SK-N-SH (cell line): ENCODE measurements around the gene UGGT2. TPM values are rescaled to one million over a fixed set of nuclear protein-coding genes. Genes with fewer than 3 reads are reported as not detected.

Experiments used
- CTCF ChIA-PET: fragments of 300-600, 350-600 bp; formaldehyde crosslinking; extraction: SDS; loops from one replicate; lab custom pipeline; 2021; lab: Yijun Ruan, JAX
- POLR2A ChIA-PET: fragments of 350-600 bp; sonication (Branson Sonifier 250); formaldehyde crosslinking; extraction: SDS; loops from one replicate; lab custom pipeline; 2020; ENCODE audit warnings: antibody characterized with exemption, inconsistent platforms; lab: Yijun Ruan, JAX
- DNase-seq: peaks from one replicate; pipeline ENCODE4 v3.0.0; 2012
- H2AFZ ChIP-seq: fragments of 200-600 bp; sonication (generic); 2 replicates; pipeline ENCODE4 v1.8.1; 2016; ENCODE audit warnings: antibody characterized with exemption, mild to moderate bottlenecking, low read depth
- H3F3A ChIP-seq: fragments of 200-600 bp; sonication (generic); replicated peaks from 2 replicates; pipeline ENCODE3; 2016; ENCODE audit warnings: antibody characterized with exemption, mild to moderate bottlenecking; ENCODE audit not compliant: insufficient read depth
- H3K27ac ChIP-seq, 2 experiments: fragments of 200-500 bp in 1 of 2; fragments of 200-600 bp in 1 of 2; sonication (Bioruptor generic) in 1 of 2; sonication (generic), shearing (Covaris generic) in 1 of 2; 2 replicates each; pipeline versions ENCODE4 v1.5.1 to v1.6.1; 2014 to 2016; ENCODE audit warnings: low read depth in 2 of 2, inconsistent platforms in 1 of 2, low read length in 1 of 2, mild to moderate bottlenecking in 1 of 2, mixed read lengths in 1 of 2
- H3K27me3 ChIP-seq: fragments of 200-600 bp; sonication (generic), shearing (Covaris generic); 2 replicates; pipeline ENCODE4 v1.6.1; 2016; ENCODE audit warnings: mixed run types; ENCODE audit not compliant: insufficient read depth
- H3K36me3 ChIP-seq, 2 experiments: fragments of 200-500 bp in 1 of 2; fragments of 200-600 bp in 1 of 2; sonication (Bioruptor generic) in 1 of 2; sonication (generic) in 1 of 2; replicated peaks in 1 of 2; 2 replicates each; pipeline versions ENCODE3 to v1.5.1; 2014 to 2016; ENCODE audit warnings: low read length in 1 of 2, mild to moderate bottlenecking in 1 of 2; ENCODE audit not compliant: insufficient read depth in 2 of 2, control insufficient read depth in 1 of 2
- H3K4me1 ChIP-seq, 2 experiments: fragments of 200-500 bp in 1 of 2; fragments of 200-600 bp in 1 of 2; sonication (Bioruptor generic) in 1 of 2; sonication (generic), shearing (Covaris generic) in 1 of 2; 2 replicates each; pipeline versions ENCODE4 v1.5.1 to v1.6.1; 2014 to 2016; ENCODE audit warnings: low read depth in 1 of 2, low read length in 1 of 2, mixed run types in 1 of 2; ENCODE audit not compliant: insufficient read depth in 2 of 2, control insufficient read depth in 1 of 2
- H3K4me2 ChIP-seq: fragments of 200-600 bp; sonication (generic), shearing (Covaris generic); 2 replicates; pipeline ENCODE4 v1.6.1; 2017; ENCODE audit warnings: mixed run types
- H3K4me3 ChIP-seq, 2 experiments: fragments of 200-500 bp in 1 of 2; fragments of 200-600 bp in 1 of 2; sonication (Bioruptor generic) in 1 of 2; sonication (generic), shearing (Covaris generic) in 1 of 2; 2 replicates each; pipeline versions ENCODE4 v1.5.1 to v1.8.1; 2014 to 2016; ENCODE audit warnings: low read depth in 2 of 2, inconsistent platforms in 1 of 2, low read length in 1 of 2, mild to moderate bottlenecking in 1 of 2, mixed read lengths in 1 of 2, moderate library complexity in 1 of 2
- H3K79me2 ChIP-seq: fragments of 200-600 bp; sonication (generic); 2 replicates; pipeline ENCODE4 v1.8.1; 2017; ENCODE audit warnings: mild to moderate bottlenecking; ENCODE audit not compliant: insufficient read depth
- H3K9ac ChIP-seq: fragments of 200-600 bp; sonication (generic); 2 replicates; pipeline ENCODE4 v1.6.1; 2017; ENCODE audit warnings: mixed run types
- H3K9me2 ChIP-seq: fragments of 200-600 bp; sonication (generic); 2 replicates; pipeline ENCODE4 v1.6.1; 2017; ENCODE audit warnings: mixed run types
- H3K9me3 ChIP-seq: fragments of 200-600 bp; sonication (generic); 2 replicates; pipeline ENCODE4 v1.6.1; 2017; ENCODE audit warnings: mixed run types, mild to moderate bottlenecking, moderate library complexity
- H4K20me1 ChIP-seq: fragments of 200-600 bp; sonication (generic); 2 replicates; pipeline ENCODE4 v1.6.1; 2017; ENCODE audit warnings: mild to moderate bottlenecking, mixed run types; ENCODE audit not compliant: insufficient read depth
- CTCF ChIP-seq: fragments of 200-600 bp; sonication (generic); IDR thresholded peaks from 2 replicates; pipeline ENCODE4 v1.6.1; 2017; ENCODE audit warnings: antibody characterized with exemption, mild to moderate bottlenecking, moderate library complexity
- ELF1 ChIP-seq: IDR thresholded peaks from 2 replicates; pipeline ENCODE4 v1.4.0; 2012
- EP300 ChIP-seq, 2 experiments: IDR thresholded peaks; 2 replicates each; pipeline versions ENCODE4 v1.4.0 to v1.6.1; 2012; ENCODE audit warnings: borderline replicate concordance in 1 of 2, low read depth in 1 of 2, low read length in 1 of 2
- EZH2phosphoT487 ChIP-seq: fragments of 200-600 bp; sonication (generic); IDR thresholded peaks from 2 replicates; pipeline ENCODE4 v1.6.1; 2017; ENCODE audit warnings: low read depth, mixed run types, mild to moderate bottlenecking, antibody characterized with exemption, moderate library complexity, borderline replicate concordance
- GABPA ChIP-seq: IDR thresholded peaks from 2 replicates; pipeline ENCODE4 v1.4.0; 2012; ENCODE audit warnings: low read depth, mild to moderate bottlenecking
- JUND ChIP-seq: IDR thresholded peaks from 2 replicates; pipeline ENCODE4 v1.4.0; 2012
- MAX ChIP-seq: IDR thresholded peaks from 2 replicates; pipeline ENCODE4 v1.4.0; 2012; ENCODE audit warnings: low read depth
- MEF2A ChIP-seq: IDR thresholded peaks from 2 replicates; pipeline ENCODE4 v1.4.0; 2012; ENCODE audit warnings: low read depth, borderline replicate concordance
- MXI1 ChIP-seq: IDR thresholded peaks from 2 replicates; pipeline ENCODE4 v1.6.1; 2012; ENCODE audit warnings: mild to moderate bottlenecking, low read depth, low read length, improper control_type of control experiment
- RAD21 ChIP-seq: IDR thresholded peaks from 2 replicates; pipeline ENCODE4 v1.6.1; 2012; ENCODE audit warnings: mild to moderate bottlenecking, low read length
- RCOR1 ChIP-seq: fragments of 150-350 bp; IDR thresholded peaks from 2 replicates; pipeline ENCODE4 v1.6.1; 2017; ENCODE audit warnings: antibody characterized with exemption, low read length
- SIN3A ChIP-seq: IDR thresholded peaks from 2 replicates; pipeline ENCODE4 v1.6.1; 2012; ENCODE audit warnings: low read depth, mild to moderate bottlenecking, low read length, moderate library complexity, borderline replicate concordance
- SMC3 ChIP-seq: IDR thresholded peaks from 2 replicates; pipeline ENCODE4 v1.6.1; 2012; ENCODE audit warnings: low read depth, low read length, improper control_type of control experiment
- TAF1 ChIP-seq: IDR thresholded peaks from 2 replicates; pipeline ENCODE4 v1.6.1; 2012; ENCODE audit warnings: low read depth, mild to moderate bottlenecking, low read length, moderate library complexity, borderline replicate concordance
- TCF12 ChIP-seq: IDR thresholded peaks from 2 replicates; pipeline ENCODE4 v1.4.0; 2012
- USF2 ChIP-seq: fragments of 150-350 bp; IDR thresholded peaks from 2 replicates; pipeline ENCODE4 v1.6.1; 2017; ENCODE audit warnings: antibody characterized with exemption, low read length, low read depth, borderline replicate concordance
- WGBS: methylation state at CpG from one replicate; pipeline ENCODE4 v1.1.6; 2017; ENCODE audit warnings: low lambda C conversion rate; 5-methylcytosine and 5-hydroxymethylcytosine counted together
- polyA plus RNA-seq, 3 experiments: library from polyadenylated mRNA; depleted of rRNA; stranded (reverse); fragments of >200 nt; gene quantifications; 2 replicates each; pipeline ENCODE4 v1.2.3, GENCODE V29; 2012

The UGGT2 gene
- polyA plus RNA-seq, 1 of the 3 experiments (the other 2 are of a cell fraction) = 13.3 TPM

- Histone ChIP-seq H4K20me1 (no peaks in the 10 kb centered on the region), H3K9me2 (no peaks in the 10 kb centered on the region), H3K36me3 (peaks cover 0 to 28% of the 10 kb centered on the region in 2 experiments), H2AFZ (no peak overlapping the region), H3F3A (peaks cover 9% of the 10 kb centered on the region), H3K4me2 (no peak overlapping the region), H3K79me2 (no peaks in the 10 kb centered on the region), H3K9ac (no peak overlapping the region), H3K9me3 (no peaks in the 10 kb centered on the region), H3K4me3 (no peak overlapping the region; a peak in 1 of 4 replicates), H3K4me1 (peaks cover 2 to 5% of the 10 kb centered on the region in 2 experiments; a peak in 2 of 4 replicates), H3K27ac (no peak overlapping the region), H3K27me3 (no peaks in the 10 kb centered on the region)
- 28% methylated on average over 3 of the region's 3 CpGs for WGBS
- TF ChIP-seq SIN3A (no peak), MAX (0 out of 2 replicates have a peak, but pooled peaks have one; percentile 17), MXI1 (no peak), SMC3 (peak; percentile 84), RCOR1 (0 out of 2 replicates have a peak, but pooled peaks have one; percentile 41), EP300 (IDR thresholded peaks at IDR 0.05; ENCODE audit: borderline replicate concordance in 1 of 2, low read depth in 1 of 2, low read length in 1 of 2) (peak in 1 of 2 experiments; percentile 42; a peak in 1 of 4 replicates), USF2 (no peak), EZH2phosphoT487 (no peak), CTCF (peak; percentile 95), JUND (no peak), RAD21 (peak; percentile 98)
- peak; percentile 69 for DNase-seq
- POLR2A ChIA-PET = interaction anchor here (1.0 kb wide), 1 partner anchor 210 kb away, joined by 4 read pairs; no protein-coding TSS in a partner anchor
- CTCF ChIA-PET = interaction anchor here (0.6 to 4.9 kb wide), 84 partner anchors 9 to 645 kb away, joined by 3 to 57 read pairs (median 4); no protein-coding TSS in a partner anchor
Observed at GRCh38 chr13:95834134-95834765, 219.0 kb downstream of the UGGT2 start.

GRCh38 chr13:95833719-95834118, 219.5 kb downstream of the UGGT2 start:
- Histone ChIP-seq H3F3A (peaks cover 9% of the 10 kb centered on the region), H3K9me2 (no peaks in the 10 kb centered on the region), H2AFZ (no peak overlapping the region), H3K4me1 (peaks cover 2 to 5% of the 10 kb centered on the region in 2 experiments; a peak in 2 of 4 replicates), H3K36me3 (peaks cover 0 to 26% of the 10 kb centered on the region in 2 experiments), H4K20me1 (no peaks in the 10 kb centered on the region), H3K27ac (no peak overlapping the region; a peak in 1 of 4 replicates), H3K9ac (no peak overlapping the region), H3K27me3 (no peaks in the 10 kb centered on the region)
- POLR2A ChIA-PET = interaction anchor here (1.0 to 1.2 kb wide), 2 partner anchors 189 to 210 kb away, joined by 3 to 4 read pairs; partner anchors contain the start of gene DZIP1
- DNase-seq = no peak
- 20% methylated on average over 1 of the region's 1 CpG for WGBS
- TF ChIP-seq GABPA (no peak), MEF2A (no peak), ELF1 (no peak), RAD21 (no peak), EZH2phosphoT487 (no peak), USF2 (no peak), SMC3 (no peak), MAX (no peak), TCF12 (no peak), CTCF (no peak), EP300 (IDR thresholded peaks at IDR 0.05; ENCODE audit: borderline replicate concordance in 1 of 2, low read depth in 1 of 2, low read length in 1 of 2) (no peak), TAF1 (no peak)
- TF ChIP-seq, all 33 proteins: peak for 0
- Histone ChIP-seq H3K4me3 (no peak overlapping the region), H3K9me3 (no peaks in the 10 kb centered on the region), H3K4me2 (no peak overlapping the region), H3K79me2 (no peaks in the 10 kb centered on the region)
- CTCF ChIA-PET = interaction anchor here (0.6 to 4.9 kb wide), 82 partner anchors 10 to 644 kb away, joined by 3 to 57 read pairs (median 4); no protein-coding TSS in a partner anchor
